ENCODE measurements around the gene PDE6G.

The PDE6G gene

DNA sequence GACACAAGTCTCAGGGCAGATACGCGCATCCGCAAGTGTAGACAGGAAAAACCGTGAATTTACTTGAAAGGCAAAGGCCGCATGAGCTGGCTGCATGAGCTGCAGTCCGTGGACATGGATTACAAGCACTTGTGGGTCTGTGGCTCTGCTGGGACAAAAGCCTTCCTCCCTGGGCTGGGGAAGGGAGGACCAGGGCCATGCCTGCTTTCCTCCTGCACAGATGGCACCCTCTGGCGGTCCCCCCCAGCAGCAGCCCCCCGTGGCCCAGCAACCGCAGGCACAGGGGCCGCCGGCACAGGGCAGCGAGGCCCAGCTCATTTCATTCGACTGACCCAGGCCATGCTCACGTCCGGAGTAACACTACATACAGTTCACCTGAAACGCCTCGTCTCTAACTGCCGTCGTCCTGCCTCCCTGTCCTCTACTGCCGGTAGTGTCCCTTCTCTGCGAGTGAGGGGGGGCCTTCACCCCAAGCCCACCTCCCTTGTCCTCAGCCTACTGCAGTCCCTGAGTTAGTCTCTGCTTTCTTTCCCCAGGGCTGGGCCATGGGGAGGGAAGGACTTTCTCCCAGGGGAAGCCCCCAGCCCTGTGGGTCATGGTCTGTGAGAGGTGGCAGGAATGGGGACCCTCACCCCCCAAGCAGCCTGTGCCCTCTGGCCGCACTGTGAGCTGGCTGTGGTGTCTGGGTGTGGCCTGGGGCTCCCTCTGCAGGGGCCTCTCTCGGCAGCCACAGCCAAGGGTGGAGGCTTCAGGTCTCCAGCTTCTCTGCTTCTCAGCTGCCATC lies 45.1 kb upstream of the PDE6G start:
- DNase-seq: no peak
- TF ChIP-seq, protein P1, sequence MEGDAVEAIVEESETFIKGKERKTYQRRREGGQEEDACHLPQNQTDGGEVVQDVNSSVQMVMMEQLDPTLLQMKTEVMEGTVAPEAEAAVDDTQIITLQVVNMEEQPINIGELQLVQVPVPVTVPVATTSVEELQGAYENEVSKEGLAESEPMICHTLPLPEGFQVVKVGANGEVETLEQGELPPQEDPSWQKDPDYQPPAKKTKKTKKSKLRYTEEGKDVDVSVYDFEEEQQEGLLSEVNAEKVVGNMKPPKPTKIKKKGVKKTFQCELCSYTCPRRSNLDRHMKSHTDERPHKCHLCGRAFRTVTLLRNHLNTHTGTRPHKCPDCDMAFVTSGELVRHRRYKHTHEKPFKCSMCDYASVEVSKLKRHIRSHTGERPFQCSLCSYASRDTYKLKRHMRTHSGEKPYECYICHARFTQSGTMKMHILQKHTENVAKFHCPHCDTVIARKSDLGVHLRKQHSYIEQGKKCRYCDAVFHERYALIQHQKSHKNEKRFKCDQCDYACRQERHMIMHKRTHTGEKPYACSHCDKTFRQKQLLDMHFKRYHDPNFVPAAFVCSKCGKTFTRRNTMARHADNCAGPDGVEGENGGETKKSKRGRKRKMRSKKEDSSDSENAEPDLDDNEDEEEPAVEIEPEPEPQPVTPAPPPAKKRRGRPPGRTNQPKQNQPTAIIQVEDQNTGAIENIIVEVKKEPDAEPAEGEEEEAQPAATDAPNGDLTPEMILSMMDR (IDR thresholded peaks at IDR 0.05): no peak
- peak overlapping the region; percentile 71 to 82 for H3K4me3 ChIP-seq
- no peaks in the 10 kb centered on the region for H3K27me3 ChIP-seq
- H3K9me3 ChIP-seq: no peaks in the 10 kb centered on the region
- intact Hi-C loops (cut with DNase I; ENCODE audit: low total_unique reads): no loop called here
- peak overlapping the region in 1 of 2 donors; percentile 93 for H3K27ac ChIP-seq
- H3K4me1 ChIP-seq: peaks cover 0 to 37% (median 28%) of the 10 kb centered on the region in 4 donors
- H3K36me3 ChIP-seq: peaks cover 21 to 69% (median 56%) of the 10 kb centered on the region in 3 donors

DNA sequence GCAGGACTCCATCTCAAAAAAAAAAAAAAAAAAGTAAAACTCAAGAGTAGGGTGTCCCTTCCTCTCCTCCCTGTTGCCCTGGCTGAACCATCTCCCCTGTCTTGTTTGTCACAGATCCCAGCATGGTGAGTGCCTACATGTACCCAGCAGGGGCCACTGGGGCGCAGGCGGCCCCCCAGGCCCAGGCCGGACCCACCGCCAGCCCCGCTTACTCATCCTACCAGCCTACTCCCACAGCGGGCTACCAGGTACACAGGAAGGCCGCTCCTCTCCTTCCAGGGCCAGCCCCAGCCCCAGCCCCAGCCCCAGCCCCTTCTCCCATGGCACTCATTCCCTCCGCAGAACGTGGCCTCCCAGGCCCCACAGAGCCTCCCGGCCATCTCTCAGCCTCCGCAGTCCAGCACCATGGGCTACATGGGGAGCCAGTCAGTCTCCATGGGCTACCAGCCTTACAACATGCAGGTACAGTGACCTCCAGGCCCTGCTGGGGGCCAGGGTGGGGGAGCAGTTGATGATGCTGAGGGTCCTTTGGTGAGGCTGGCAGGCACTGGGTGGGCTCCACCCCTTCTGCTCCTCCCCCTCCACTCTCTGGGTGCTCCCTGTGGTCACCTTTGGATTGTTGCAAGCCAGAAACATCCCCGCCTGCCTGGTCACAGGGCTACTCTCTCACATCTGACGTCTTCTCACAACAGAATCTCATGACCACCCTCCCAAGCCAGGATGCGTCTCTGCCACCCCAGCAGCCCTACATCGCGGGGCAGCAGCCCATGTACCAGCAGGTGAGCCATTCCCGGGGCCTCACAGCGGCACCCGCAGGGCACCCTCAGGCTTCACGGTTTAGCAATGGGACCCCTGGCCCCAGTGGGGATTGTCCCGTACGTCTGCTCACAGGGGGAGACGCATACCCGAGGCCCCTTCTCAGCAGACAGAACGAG lies 44.3 kb upstream of the PDE6G start:
- Histone ChIP-seq H3K4me1 (peaks cover 0 to 37% (median 28%) of the 10 kb centered on the region in 4 donors), H3K27me3 (no peaks in the 10 kb centered on the region), H3K36me3 (peaks cover 29 to 69% (median 59%) of the 10 kb centered on the region in 3 donors), H3K9me3 (no peaks in the 10 kb centered on the region), H3K4me3 (peak overlapping the region in 1 of 2 donors; percentile 71), H3K27ac (no peak overlapping the region)
- TF ChIP-seq, protein P1 (IDR thresholded peaks at IDR 0.05): no peak
- no peak for DNase-seq
- intact Hi-C loops (cut with DNase I; ENCODE audit: low total_unique reads): no loop called here

DNA sequence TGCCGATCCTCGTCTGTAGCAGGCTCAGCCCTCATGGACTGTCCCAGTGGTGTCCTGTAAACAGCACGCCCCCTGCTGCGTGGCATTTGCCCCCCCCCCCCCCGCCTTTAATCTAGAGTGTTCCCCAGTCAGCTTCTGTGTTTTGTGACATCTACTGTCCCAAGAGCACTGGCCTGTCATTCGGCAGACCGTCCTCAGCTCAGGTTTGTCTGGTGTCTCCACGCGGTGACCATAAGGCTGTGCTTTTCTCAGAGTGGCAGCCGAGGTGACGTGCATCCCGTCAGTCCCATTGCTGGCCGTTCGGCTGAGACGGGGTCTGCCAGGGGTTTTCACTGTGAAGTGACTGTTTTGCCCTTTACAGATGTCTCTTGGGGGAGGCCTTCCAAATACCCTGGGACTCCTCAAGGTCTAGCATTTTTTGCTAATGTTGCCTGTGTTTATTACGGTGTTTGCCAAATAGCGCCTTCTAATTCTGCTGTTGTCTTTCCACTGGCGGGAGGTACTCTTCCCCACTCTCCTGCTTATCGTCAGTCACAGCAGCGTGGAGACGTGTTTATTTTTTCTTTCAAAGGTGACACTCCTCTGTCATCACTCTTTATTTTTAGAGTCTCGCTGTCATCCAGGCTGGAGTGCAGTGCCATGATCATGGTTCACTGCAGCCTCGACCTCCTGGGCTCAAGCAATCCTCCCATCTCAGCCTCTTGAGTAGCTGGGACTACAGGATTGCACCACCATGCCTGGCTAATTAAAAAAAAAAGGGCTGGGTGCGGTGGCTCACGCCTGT lies 41.1 kb upstream of the PDE6G start:
- Histone ChIP-seq H3K4me3 (no peak overlapping the region), H3K36me3 (peaks cover 52 to 93% (median 88%) of the 10 kb centered on the region in 3 donors), H3K27me3 (no peaks in the 10 kb centered on the region), H3K9me3 (no peaks in the 10 kb centered on the region), H3K27ac (no peak overlapping the region), H3K4me1 (peaks cover 0 to 20% (median 17%) of the 10 kb centered on the region in 4 donors)
- DNase-seq: no peak
- TF ChIP-seq, protein P1 (IDR thresholded peaks at IDR 0.05): no peak
- intact Hi-C loops (cut with DNase I; ENCODE audit: low total_unique reads): no loop called here

DNA sequence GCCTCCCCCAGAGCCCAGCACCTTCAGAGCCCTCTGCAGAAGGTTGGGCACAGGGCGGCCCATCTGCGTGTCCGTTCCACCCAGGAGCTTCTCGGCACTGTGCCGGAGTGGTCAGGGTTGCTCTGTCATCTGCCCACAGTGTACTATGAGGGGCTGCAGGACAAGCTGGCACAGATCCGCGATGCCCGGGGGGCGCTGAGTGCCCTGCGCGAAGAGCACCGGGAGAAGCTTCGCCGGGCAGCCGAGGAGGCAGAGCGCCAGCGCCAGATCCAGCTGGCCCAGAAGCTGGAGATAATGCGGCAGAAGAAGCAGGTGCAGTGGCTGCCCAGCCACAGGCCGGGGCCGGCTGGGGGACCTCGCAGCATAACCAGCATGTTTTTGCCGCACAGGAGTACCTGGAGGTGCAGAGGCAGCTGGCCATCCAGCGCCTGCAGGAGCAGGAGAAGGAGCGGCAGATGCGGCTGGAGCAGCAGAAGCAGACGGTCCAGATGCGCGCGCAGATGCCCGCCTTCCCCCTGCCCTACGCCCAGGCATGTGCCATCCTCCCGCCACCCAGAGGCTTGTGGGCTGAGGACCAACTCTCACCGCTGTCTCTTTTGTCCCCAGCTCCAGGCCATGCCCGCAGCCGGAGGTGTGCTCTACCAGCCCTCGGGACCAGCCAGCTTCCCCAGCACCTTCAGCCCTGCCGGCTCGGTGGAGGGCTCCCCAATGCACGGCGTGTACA lies 40.0 kb upstream of the PDE6G start:
- H3K36me3 ChIP-seq: peaks cover 63 to 100% (median 95%) of the 10 kb centered on the region in 3 donors
- TF ChIP-seq, protein P1 (IDR thresholded peaks at IDR 0.05): no peak
- DNase-seq: no peak
- H3K27ac ChIP-seq: no peak overlapping the region
- no peaks in the 10 kb centered on the region for H3K9me3 ChIP-seq
- H3K27me3 ChIP-seq: no peaks in the 10 kb centered on the region
- H3K4me3 ChIP-seq: no peak overlapping the region
- intact Hi-C loops (cut with DNase I; ENCODE audit: low total_unique reads): no loop called here
- H3K4me1 ChIP-seq: peaks cover 0 to 9% (median 6%) of the 10 kb centered on the region in 4 donors

Measured in tibial artery (tissue), 4 donors.